ENCODE measurements around the gene PPP1R15A. TPM values are rescaled to one million over a fixed set of nuclear protein-coding genes. Genes with fewer than 3 reads are reported as not detected.

Gene PPP1R15A
- 21.8 TPM for total RNA-seq
- 122 TPM for polyA plus RNA-seq

- H3K4me3 ChIP-seq (ENCODE audit: low read depth, low read length), result peak within 1 kb of the TSS; percentile 77
- WGBS, result under 1% methylated on average over 53 of the region's 53 CpGs
- peaks cover 4% of the 10 kb centered on the region for H3K4me1 ChIP-seq (ENCODE audit: insufficient read depth)
Measured at GRCh38 chr19:48872182-48872883, at the start of gene PPP1R15A. Gene PPP1R15A (plus strand): TSS chr19:48872421. CDS start chr19:48873234, 813 bp downstream.

GRCh38 chr19:48822514-48822913, 49.7 kb upstream of the PPP1R15A start:
- H3K4me1 ChIP-seq (ENCODE audit: insufficient read depth), result no peaks in the 10 kb centered on the region
- no peaks in the 10 kb centered on the region for H3K36me3 ChIP-seq (ENCODE audit: insufficient read depth)
- no peak overlapping the region for H3K4me3 ChIP-seq (ENCODE audit: low read depth, low read length)
- H3K27ac ChIP-seq (ENCODE audit: low read depth), result no peak overlapping the region
- DNase-seq (ENCODE audit: extremely low spot score), result no peak
- 97% methylated on average over 2 of the region's 2 CpGs for WGBS

More at GRCh38 chr19:48872182-48872883, at the start of gene PPP1R15A:
- DNase-seq (ENCODE audit: extremely low spot score), result peak; percentile 97
- Histone ChIP-seq H3K36me3 (ENCODE audit: insufficient read depth) (no peaks in the 10 kb centered on the region), H3K27ac (ENCODE audit: low read depth) (peak within 1 kb of the TSS; percentile 100)

- no peaks in the 10 kb centered on the region for H3K36me3 ChIP-seq (ENCODE audit: insufficient read depth)
- H3K4me3 ChIP-seq (ENCODE audit: low read depth, low read length), result no peak overlapping the region
- no peak for DNase-seq (ENCODE audit: extremely low spot score)
- no peaks in the 10 kb centered on the region for H3K4me1 ChIP-seq (ENCODE audit: insufficient read depth)
- WGBS, result 80% methylated on average over 8 of the region's 8 CpGs
- H3K27ac ChIP-seq (ENCODE audit: low read depth), result no peak overlapping the region
Measured at GRCh38 chr19:48826606-48827020, 45.6 kb upstream of the PPP1R15A start.

- Histone ChIP-seq H3K36me3 (ENCODE audit: insufficient read depth) (no peaks in the 10 kb centered on the region), H3K4me3 (ENCODE audit: low read depth, low read length) (no peak overlapping the region), H3K27ac (ENCODE audit: low read depth) (no peak overlapping the region), H3K4me1 (ENCODE audit: insufficient read depth) (no peaks in the 10 kb centered on the region)
- no peak for DNase-seq (ENCODE audit: extremely low spot score)
- WGBS, result 73% methylated on average over 9 of the region's 9 CpGs
Measured at GRCh38 chr19:48830088-48830487, 42.1 kb upstream of the PPP1R15A start.

- 96% methylated on average over 4 of the region's 4 CpGs for WGBS
- Histone ChIP-seq H3K4me3 (ENCODE audit: low read depth, low read length) (no peak overlapping the region), H3K4me1 (ENCODE audit: insufficient read depth) (peaks cover 2% of the 10 kb centered on the region), H3K27ac (ENCODE audit: low read depth) (no peak overlapping the region), H3K36me3 (ENCODE audit: insufficient read depth) (no peaks in the 10 kb centered on the region)
- DNase-seq (ENCODE audit: extremely low spot score), result no peak
Measured at GRCh38 chr19:48830965-48831364, 41.3 kb upstream of the PPP1R15A start.

- Histone ChIP-seq H3K27ac (ENCODE audit: low read depth) (no peak overlapping the region), H3K4me3 (ENCODE audit: low read depth, low read length) (no peak overlapping the region), H3K36me3 (ENCODE audit: insufficient read depth) (no peaks in the 10 kb centered on the region), H3K4me1 (ENCODE audit: insufficient read depth) (peaks cover 2% of the 10 kb centered on the region)
- 67% methylated on average over 5 of the region's 5 CpGs for WGBS
- DNase-seq (ENCODE audit: extremely low spot score), result no peak
Measured at GRCh38 chr19:48833049-48833448, 39.2 kb upstream of the PPP1R15A start.

GRCh38 chr19:48833977-48834376, 38.2 kb upstream of the PPP1R15A start:
- H3K4me1 ChIP-seq (ENCODE audit: insufficient read depth), result peaks cover 2% of the 10 kb centered on the region
- no peak overlapping the region for H3K27ac ChIP-seq (ENCODE audit: low read depth)
- no peaks in the 10 kb centered on the region for H3K36me3 ChIP-seq (ENCODE audit: insufficient read depth)
- H3K4me3 ChIP-seq (ENCODE audit: low read depth, low read length), result no peak overlapping the region
- DNase-seq (ENCODE audit: extremely low spot score), result no peak
- 86% methylated on average over 5 of the region's 5 CpGs for WGBS

- WGBS, result 4% methylated on average over 12 of the region's 12 CpGs
- no peaks in the 10 kb centered on the region for H3K36me3 ChIP-seq (ENCODE audit: insufficient read depth)
- peak overlapping the region; percentile 83 for H3K27ac ChIP-seq (ENCODE audit: low read depth)
- peaks cover 2% of the 10 kb centered on the region for H3K4me1 ChIP-seq (ENCODE audit: insufficient read depth)
- DNase-seq (ENCODE audit: extremely low spot score), result no peak
- H3K4me3 ChIP-seq (ENCODE audit: low read depth, low read length), result peak overlapping the region; percentile 41
Measured at GRCh38 chr19:48835734-48836088, 36.5 kb upstream of the PPP1R15A start.

- DNase-seq (ENCODE audit: extremely low spot score), result no peak
- Histone ChIP-seq H3K4me1 (ENCODE audit: insufficient read depth) (peaks cover 2% of the 10 kb centered on the region), H3K27ac (ENCODE audit: low read depth) (peak within 1 kb of the TSS; percentile 83), H3K36me3 (ENCODE audit: insufficient read depth) (no peaks in the 10 kb centered on the region), H3K4me3 (ENCODE audit: low read depth, low read length) (peak within 1 kb of the TSS; percentile 41)
- WGBS, result 3% methylated on average over 35 of the region's 35 CpGs
Measured at GRCh38 chr19:48836089-48837017, 35.9 kb upstream of the PPP1R15A start, which contains the start of gene HSD17B14. Gene HSD17B14 (minus strand): TSS chr19:48836491. CDS start chr19:48836411, 80 bp downstream.

GRCh38 chr19:48837051-48837524, 35.1 kb upstream of the PPP1R15A start:
- H3K36me3 ChIP-seq (ENCODE audit: insufficient read depth), result no peaks in the 10 kb centered on the region

GRCh38 chr19:48837687-48838086, 34.5 kb upstream of the PPP1R15A start:
- no peak for DNase-seq (ENCODE audit: extremely low spot score)
- Histone ChIP-seq H3K27ac (ENCODE audit: low read depth) (no peak overlapping the region), H3K36me3 (ENCODE audit: insufficient read depth) (no peaks in the 10 kb centered on the region), H3K4me3 (ENCODE audit: low read depth, low read length) (no peak overlapping the region), H3K4me1 (ENCODE audit: insufficient read depth) (peaks cover 2% of the 10 kb centered on the region)
- 57% methylated on average over 9 of the region's 9 CpGs for WGBS

More at GRCh38 chr19:48837051-48837524, 35.1 kb upstream of the PPP1R15A start:
- H3K27ac ChIP-seq (ENCODE audit: low read depth), result peak overlapping the region; percentile 68
- H3K4me1 ChIP-seq (ENCODE audit: insufficient read depth), result peaks cover 2% of the 10 kb centered on the region
- WGBS, result 5% methylated on average over 29 of the region's 29 CpGs
- DNase-seq (ENCODE audit: extremely low spot score), result no peak
- H3K4me3 ChIP-seq (ENCODE audit: low read depth, low read length), result no peak overlapping the region

- H3K27ac ChIP-seq (ENCODE audit: low read depth), result no peak overlapping the region
- H3K4me1 ChIP-seq (ENCODE audit: insufficient read depth), result no peaks in the 10 kb centered on the region
- DNase-seq (ENCODE audit: extremely low spot score), result no peak
- no peak overlapping the region for H3K4me3 ChIP-seq (ENCODE audit: low read depth, low read length)
- 88% methylated on average over 16 of the region's 16 CpGs for WGBS
- no peaks in the 10 kb centered on the region for H3K36me3 ChIP-seq (ENCODE audit: insufficient read depth)
Measured at GRCh38 chr19:48841047-48841446, 31.2 kb upstream of the PPP1R15A start.

- H3K36me3 ChIP-seq (ENCODE audit: insufficient read depth), result no peaks in the 10 kb centered on the region
- WGBS, result 94% methylated on average over 6 of the region's 6 CpGs
- H3K27ac ChIP-seq (ENCODE audit: low read depth), result no peak overlapping the region
- H3K4me3 ChIP-seq (ENCODE audit: low read depth, low read length), result no peak overlapping the region
- no peaks in the 10 kb centered on the region for H3K4me1 ChIP-seq (ENCODE audit: insufficient read depth)
- no peak for DNase-seq (ENCODE audit: extremely low spot score)
Measured at GRCh38 chr19:48841571-48841970, 30.6 kb upstream of the PPP1R15A start.
